CD4-positive, alpha-beta T cell treated with Interleukin-17A for 4 hours (primary cell): ENCODE data around the gene GUCA2B.

ENCODE experiments used
- DNase-seq: peaks from one replicate; pipeline ENCODE4 v3.0.0-alpha.2; 2020; ENCODE audit warnings: mixed read lengths

Gene GUCA2B

GRCh38 chr1:42168763-42169162 is 15.6 kb downstream of the GUCA2B start:
- DNase-seq: no peak

- DNase-seq: no peak
These were observed 17.8 kb downstream of the GUCA2B start for GRCh38 chr1:42170779-42171621.

GRCh38 chr1:42171679-42172266 is 18.6 kb downstream of the GUCA2B start:
- no peak for DNase-seq

GRCh38 chr1:42172381-42173133 is 19.3 kb downstream of the GUCA2B start:
- DNase-seq: no peak

- DNase-seq: peak; percentile 74
These were observed 20.1 kb downstream of the GUCA2B start for GRCh38 chr1:42173155-42173933.

- no peak for DNase-seq
These were observed 20.9 kb downstream of the GUCA2B start for GRCh38 chr1:42173961-42174735.

GRCh38 chr1:42175314-42176054 is 22.3 kb downstream of the GUCA2B start:
- DNase-seq: no peak

GRCh38 chr1:42176902-42177519 is 23.8 kb downstream of the GUCA2B start:
- peak; percentile 22 for DNase-seq

GRCh38 chr1:42177541-42177981 is 24.4 kb downstream of the GUCA2B start:
- DNase-seq: no peak

- DNase-seq: no peak
These were observed 25.0 kb downstream of the GUCA2B start for GRCh38 chr1:42178249-42178648.

- DNase-seq: no peak
These were observed 26.1 kb downstream of the GUCA2B start for GRCh38 chr1:42179275-42179674.

GRCh38 chr1:42179900-42180329 is 26.7 kb downstream of the GUCA2B start:
- no peak for DNase-seq

GRCh38 chr1:42181687-42182086 is 28.5 kb downstream of the GUCA2B start:
- no peak for DNase-seq

GRCh38 chr1:42183210-42183956 is 30.2 kb downstream of the GUCA2B start:
- no peak for DNase-seq

GRCh38 chr1:42183957-42184268 is 30.7 kb downstream of the GUCA2B start:
- DNase-seq: no peak

GRCh38 chr1:42184616-42185015 is 31.4 kb downstream of the GUCA2B start:
- DNase-seq: no peak

GRCh38 chr1:42186152-42186551 is 32.9 kb downstream of the GUCA2B start:
- DNase-seq: no peak

- no peak for DNase-seq
These were observed 37.0 kb downstream of the GUCA2B start for GRCh38 chr1:42189931-42190853.

- no peak for DNase-seq
These were observed 38.1 kb downstream of the GUCA2B start for GRCh38 chr1:42191319-42191718.
